WERI-Rb-1 (cell line): ENCODE results near the gene MED10.

Source experiments
- DNase-seq: peaks from one replicate; pipeline ENCODE4 v3.0.0-alpha.2; 2020
- H3K27ac ChIP-seq: fragments of 250-450 bp; sonication (Bioruptor Pico); 2 replicates; pipeline ENCODE4 v1.5.1; 2020; ENCODE audit warnings: mild to moderate bottlenecking, moderate library complexity
- H3K27me3 ChIP-seq: fragments of 250-450 bp; sonication (Bioruptor Pico); 2 replicates; pipeline ENCODE4 v1.5.1; 2021; ENCODE audit warnings: mild to moderate bottlenecking, low read depth, moderate library complexity; ENCODE audit not compliant: insufficient read depth, severe bottlenecking
- H3K36me3 ChIP-seq: fragments of 250-450 bp; sonication (Bioruptor Pico); 2 replicates; pipeline ENCODE4 v1.5.1; 2020; ENCODE audit warnings: mild to moderate bottlenecking, moderate library complexity
- H3K4me3 ChIP-seq: 2 replicates; pipeline ENCODE4 v1.5.1; 2011; ENCODE audit warnings: low read depth, mild to moderate bottlenecking, control low read depth, low read length
- H3K9me3 ChIP-seq: fragments of 250-450 bp; sonication (Bioruptor Pico); 2 replicates; pipeline ENCODE4 v1.5.1; 2021; ENCODE audit warnings: mild to moderate bottlenecking, moderate library complexity; ENCODE audit not compliant: severe bottlenecking
- CTCF ChIP-seq: IDR thresholded peaks from 2 replicates; pipeline ENCODE4 v1.5.1; 2011; ENCODE audit warnings: low read depth, mild to moderate bottlenecking, control low read depth, inconsistent platforms, low read length

Gene MED10

GRCh38 chr5:6322163-6322713, 56.1 kb downstream of the MED10 start:
- peaks cover 33% of the 10 kb centered on the region for H3K27me3 ChIP-seq
- no peak for TF ChIP-seq CTCF
- DNase-seq = no peak
- no peaks in the 10 kb centered on the region for H3K36me3 ChIP-seq
- peaks cover 7% of the 10 kb centered on the region for H3K9me3 ChIP-seq
- H3K4me3 ChIP-seq = no peak overlapping the region
- no peak overlapping the region for H3K27ac ChIP-seq
